A673 (cell line): ENCODE measurements around the gene HLA-DMA. TPM values are rescaled to one million over a fixed set of nuclear protein-coding genes. Genes with fewer than 3 reads are reported as not detected.

ENCODE experiments used
- BruUV-seq: library from RNA; stranded (reverse); fragments of 400-500 nt; replicated peaks from 2 replicates; lab custom pipeline; 2021; lab: Mats Ljungman, UMichigan
- CTCF ChIA-PET: fragments of 300-600 bp; sonication (Branson Sonifier 250); formaldehyde crosslinking; loops from one replicate; lab custom pipeline; 2022; ENCODE audit warnings: antibody characterized with exemption; lab: Charles Lee
- POLR2A ChIA-PET: fragments of 300-600 bp; sonication (Branson Sonifier 250); formaldehyde crosslinking; loops from one replicate; lab custom pipeline; 2022; ENCODE audit warnings: antibody characterized with exemption; ENCODE audit not compliant: low non-redundant PET; lab: Charles Lee
- DNase-seq: peaks from one replicate; pipeline ENCODE4 v3.0.0-alpha.2; 2015; ENCODE audit warnings: low spot score
- H3K27ac ChIP-seq: fragments of 200-600 bp; sonication (generic); 2 replicates; pipeline ENCODE4 v1.5.1; 2016; ENCODE audit warnings: mixed run types, low read depth, mild to moderate bottlenecking, mixed read lengths, antibody characterized with exemption, low read length; ENCODE audit not compliant: poor library complexity, severe bottlenecking
- H3K27me3 ChIP-seq: fragments of 200-600 bp; sonication (generic); replicated peaks from 2 replicates; pipeline ENCODE4 v1.6.1; 2017; ENCODE audit warnings: mixed run types, low read depth, mild to moderate bottlenecking, mixed read lengths, antibody characterized with exemption, low read length; ENCODE audit not compliant: insufficient read depth, poor library complexity
- H3K36me3 ChIP-seq: fragments of 200-600 bp; sonication (generic); 2 replicates; pipeline ENCODE4 v1.6.1; 2016; ENCODE audit warnings: mixed run types, mild to moderate bottlenecking, mixed read lengths, antibody characterized with exemption, low read length; ENCODE audit not compliant: insufficient read depth, poor library complexity, severe bottlenecking
- H3K4me1 ChIP-seq: fragments of 200-600 bp; sonication (generic); 2 replicates; pipeline ENCODE4 v1.6.1; 2017; ENCODE audit warnings: mixed run types, mild to moderate bottlenecking, mixed read lengths, antibody characterized with exemption, low read length; ENCODE audit not compliant: insufficient read depth, poor library complexity, severe bottlenecking
- H3K4me3 ChIP-seq: fragments of 200-600 bp; sonication (generic); 2 replicates; pipeline ENCODE4 v1.5.1; 2016; ENCODE audit warnings: low read depth, mixed run types, mild to moderate bottlenecking, mixed read lengths, low read length; ENCODE audit not compliant: poor library complexity, severe bottlenecking
- H3K9me3 ChIP-seq: fragments of 200-600 bp; sonication (generic); 2 replicates; pipeline ENCODE4 v1.6.1; 2016; ENCODE audit warnings: mixed run types, low read depth, mild to moderate bottlenecking, mixed read lengths, antibody characterized with exemption, low read length; ENCODE audit not compliant: poor library complexity, severe bottlenecking
- CTCF ChIP-seq: fragments of 300-800, 200-600 bp; sonication (generic); conservative IDR thresholded peaks from 2 replicates; pipeline ENCODE4 v1.5.1; 2017; ENCODE audit warnings: low read depth, mild to moderate bottlenecking, antibody characterized with exemption, low read length, moderate library complexity, mixed read lengths
- EZH2 ChIP-seq: fragments of 200-600 bp; sonication (generic); IDR thresholded peaks from 2 replicates; pipeline ENCODE4 v1.6.1; 2017; ENCODE audit warnings: borderline replicate concordance, low read depth, mild to moderate bottlenecking, mixed read lengths, antibody characterized with exemption, low read length; ENCODE audit not compliant: poor library complexity, severe bottlenecking
- intact Hi-C: fragments of 100-400 bp; cut with micrococcal nuclease; formaldehyde crosslinking; loops from one replicate; pipeline ENCODE4 v1.10.0; 2022; ENCODE audit not compliant: unreplicated experiment
- total RNA-seq: library from RNA; stranded (reverse); gene quantifications from 2 replicates; pipeline ENCODE4 v1.2.3, GENCODE V29; 2021

HLA-DMA gene
- total RNA-seq, 1 experiment from 2014 or later = 1.4 TPM

- Histone ChIP-seq H3K27me3 (no peaks in the 10 kb centered on the region), H3K27ac (peak overlapping the region; percentile 86), H3K9me3 (no peaks in the 10 kb centered on the region), H3K4me3 (peak overlapping the region; percentile 94), H3K4me1 (peaks cover 25% of the 10 kb centered on the region), H3K36me3 (peaks cover 54% of the 10 kb centered on the region)
- POLR2A ChIA-PET = interaction anchor here (0.6 to 2.4 kb wide), 13 partner anchors 9 to 1183 kb away, joined by 3 to 22 read pairs (median 5); partner anchors contain the start of genes HSPA1B, RING1, RPS18 and VPS52
- CTCF ChIA-PET = interaction anchor here (0.9 to 2.0 kb wide), 4 partner anchors 12 to 276 kb away, joined by 4 to 15 read pairs (median 8); partner anchors contain the start of gene HLA-DMA
- DNase-seq = no peak
- intact Hi-C loops = loop anchor here (10.0 kb wide), 1 partner anchor 452 kb away; the partner anchor contains the start of gene SYNGAP1
- TF ChIP-seq CTCF (no peak), EZH2 (no peak)
- BruUV-seq = no TSS peak
Observed at GRCh38 chr6:32972353-32973143, 19.7 kb upstream of the HLA-DMA start.

- Histone ChIP-seq H3K27me3 (no peaks in the 10 kb centered on the region), H3K4me1 (peaks cover 32% of the 10 kb centered on the region), H3K4me3 (peak overlapping the region; percentile 94), H3K36me3 (peaks cover 47% of the 10 kb centered on the region), H3K9me3 (no peaks in the 10 kb centered on the region), H3K27ac (peak overlapping the region; percentile 100)
- intact Hi-C loops = loop anchor here (10.0 kb wide), 1 partner anchor 453 kb away; the partner anchor contains the start of gene SYNGAP1
- BruUV-seq = no TSS peak
- peak; percentile 100 for DNase-seq
- CTCF ChIA-PET = interaction anchor here (0.9 to 2.4 kb wide), 5 partner anchors 12 to 276 kb away, joined by 4 to 15 read pairs (median 11); partner anchors contain the start of genes HLA-DMA and TAP2
- POLR2A ChIA-PET = interaction anchor here (0.5 to 2.4 kb wide), 20 partner anchors 9 to 1182 kb away, joined by 3 to 22 read pairs (median 4); partner anchors contain the start of genes HSPA1B, RING1, RPS18 and VPS52
- TF ChIP-seq EZH2 = no peak
- TF ChIP-seq CTCF = no peak
Observed at GRCh38 chr6:32971581-32972352, 18.9 kb upstream of the HLA-DMA start.

- Histone ChIP-seq H3K36me3 (peaks cover 41% of the 10 kb centered on the region), H3K9me3 (no peaks in the 10 kb centered on the region), H3K4me3 (peak overlapping the region; percentile 94), H3K4me1 (peaks cover 34% of the 10 kb centered on the region), H3K27ac (peak overlapping the region; percentile 100), H3K27me3 (no peaks in the 10 kb centered on the region)
- CTCF ChIA-PET = interaction anchor here (0.5 to 2.4 kb wide), 6 partner anchors 13 to 1918 kb away, joined by 3 to 15 read pairs (median 8); partner anchors contain the start of genes ANKS1A, HLA-DMA and TAP2
- intact Hi-C loops = loop anchor here (10.0 kb wide), 1 partner anchor 454 kb away; the partner anchor contains the start of gene SYNGAP1
- POLR2A ChIA-PET = interaction anchor here (0.5 to 2.4 kb wide), 9 partner anchors 10 to 1104 kb away, joined by 3 to 22 read pairs (median 5); partner anchors contain the start of gene RING1
- TF ChIP-seq EZH2 (no peak), CTCF (no peak)
- no peak for DNase-seq
- BruUV-seq = TSS peak; percentile 24
Observed at GRCh38 chr6:32971242-32971580, 18.3 kb upstream of the HLA-DMA start.
